ENCODE data around the gene SDHA. TPM values are rescaled to one million over a fixed set of nuclear protein-coding genes. Genes with fewer than 3 reads are reported as not detected.
"Not testable (repeated sequence)": the region's sequence is repeated elsewhere in the genome, so short reads cannot be mapped to it uniquely, and the experiment has no call there.

Gene SDHA
- total RNA-seq, 1 experiment from 2014 or later: 54.0 TPM

DNA sequence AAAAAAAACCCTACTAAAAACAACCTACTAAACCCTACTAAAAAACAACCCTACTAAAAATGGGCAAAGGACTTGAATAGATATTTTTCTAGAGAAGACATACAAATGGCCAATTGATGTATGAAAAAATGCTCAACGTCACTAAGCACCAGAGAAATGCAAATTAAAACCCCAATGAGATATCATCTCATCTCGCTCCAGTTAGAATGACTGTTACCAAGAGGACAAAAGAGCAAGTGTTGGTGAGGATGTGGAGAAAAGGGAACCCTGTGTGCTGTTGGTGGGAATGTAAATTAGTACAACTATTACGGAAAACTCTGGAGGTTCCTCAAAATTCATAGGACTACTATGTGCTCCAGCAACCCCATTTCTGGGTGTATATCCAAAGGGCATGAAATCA lies 10.8 kb downstream of the SDHA start:
- no peaks in the 10 kb centered on the region for H4K20me1 ChIP-seq (ENCODE audit: insufficient read depth, low read depth, low read length)
- no peaks in the 10 kb centered on the region for H3K9me2 ChIP-seq (replicated peaks; ENCODE audit: insufficient read depth, low read length)
- H3K36me3 ChIP-seq (ENCODE audit: insufficient read depth, low read length): peaks cover 22% of the 10 kb centered on the region; the same call in 1 of the 2 replicates
- H3K4me1 ChIP-seq (ENCODE audit: low read length): no peaks in the 10 kb centered on the region
- H3K79me2 ChIP-seq (ENCODE audit: low read length): peaks cover 13% of the 10 kb centered on the region
- H3K27ac ChIP-seq (ENCODE audit: low read length): no peak overlapping the region
- H3K9me3 ChIP-seq (ENCODE audit: low read length): no peaks in the 10 kb centered on the region
- H2AFZ ChIP-seq (ENCODE audit: low read length): no peak overlapping the region
- no peak overlapping the region for H3K4me2 ChIP-seq (ENCODE audit: low read depth, low read length, poor library complexity, severe bottlenecking)
- no peak overlapping the region for H3K4me3 ChIP-seq (ENCODE audit: low read length)
- DNase-seq: no peak
- no peak overlapping the region for H3K9ac ChIP-seq (ENCODE audit: low read length)
- H3K27me3 ChIP-seq (ENCODE audit: low read length): no peaks in the 10 kb centered on the region

DNA sequence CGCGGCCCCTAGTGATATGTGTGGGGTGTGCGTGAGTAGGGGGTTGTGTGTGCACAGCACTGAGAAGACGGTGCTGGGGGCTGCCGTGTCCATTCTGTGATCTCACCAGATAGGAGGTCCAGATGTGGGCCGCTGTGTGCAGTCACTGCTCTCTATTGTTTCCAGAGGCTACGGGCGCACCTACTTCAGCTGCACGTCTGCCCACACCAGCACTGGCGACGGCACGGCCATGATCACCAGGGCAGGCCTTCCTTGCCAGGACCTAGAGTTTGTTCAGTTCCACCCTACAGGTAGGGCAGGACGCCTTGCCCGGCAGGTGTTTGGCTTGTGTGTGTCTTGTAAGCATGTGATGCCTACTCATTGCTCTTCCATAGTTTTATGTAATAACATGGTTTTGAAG lies 12.6 kb downstream of the SDHA start:
- no peak overlapping the region for H3K9ac ChIP-seq (ENCODE audit: low read length)
- no peak overlapping the region for H3K27ac ChIP-seq (ENCODE audit: low read length)
- H3K79me2 ChIP-seq (ENCODE audit: low read length): no peaks in the 10 kb centered on the region
- no peaks in the 10 kb centered on the region for H4K20me1 ChIP-seq (ENCODE audit: insufficient read depth, low read depth, low read length)
- H3K4me2 ChIP-seq (ENCODE audit: low read depth, low read length, poor library complexity, severe bottlenecking): no peak overlapping the region
- no peak overlapping the region for H3K4me3 ChIP-seq (ENCODE audit: low read length)
- no peaks in the 10 kb centered on the region for H3K9me3 ChIP-seq (ENCODE audit: low read length)
- no peaks in the 10 kb centered on the region for H3K4me1 ChIP-seq (ENCODE audit: low read length)
- H3K9me2 ChIP-seq (replicated peaks; ENCODE audit: insufficient read depth, low read length): no peaks in the 10 kb centered on the region
- H3K36me3 ChIP-seq (ENCODE audit: insufficient read depth, low read length): peaks cover 19% of the 10 kb centered on the region
- DNase-seq: no peak
- no peak overlapping the region for H2AFZ ChIP-seq (ENCODE audit: low read length)
- H3K27me3 ChIP-seq (ENCODE audit: low read length): no peaks in the 10 kb centered on the region

DNA sequence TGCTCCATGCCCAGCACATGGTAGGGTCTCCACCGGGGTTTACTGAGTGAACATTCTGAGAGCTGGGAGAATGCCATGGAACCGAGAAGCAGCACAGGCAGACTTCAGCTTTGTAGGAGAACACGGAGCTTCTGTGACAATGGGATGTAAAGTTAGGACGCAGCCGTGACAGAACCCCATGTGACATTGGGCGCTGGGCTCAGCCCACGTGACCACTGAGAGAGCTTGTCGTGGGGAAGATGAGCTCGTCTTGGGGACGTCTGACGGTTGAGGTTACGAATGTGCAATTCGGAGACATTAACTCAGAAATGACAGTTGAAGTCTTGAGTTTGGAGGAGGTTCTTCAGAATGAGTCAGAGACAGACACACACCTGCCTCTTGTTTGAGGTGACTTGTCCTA lies 13.5 kb downstream of the SDHA start:
- H3K27ac ChIP-seq (ENCODE audit: low read length): no peak overlapping the region
- H3K9me2 ChIP-seq (replicated peaks; ENCODE audit: insufficient read depth, low read length): no peaks in the 10 kb centered on the region
- no peak overlapping the region for H2AFZ ChIP-seq (ENCODE audit: low read length)
- no peak overlapping the region for H3K4me3 ChIP-seq (ENCODE audit: low read length)
- no peaks in the 10 kb centered on the region for H4K20me1 ChIP-seq (ENCODE audit: insufficient read depth, low read depth, low read length)
- no peak overlapping the region for H3K9ac ChIP-seq (ENCODE audit: low read length)
- no peaks in the 10 kb centered on the region for H3K27me3 ChIP-seq (ENCODE audit: low read length)
- H3K79me2 ChIP-seq (ENCODE audit: low read length): no peaks in the 10 kb centered on the region
- no peak for DNase-seq
- peaks cover 19% of the 10 kb centered on the region for H3K36me3 ChIP-seq (ENCODE audit: insufficient read depth, low read length)
- no peaks in the 10 kb centered on the region for H3K9me3 ChIP-seq (ENCODE audit: low read length)
- H3K4me2 ChIP-seq (ENCODE audit: low read depth, low read length, poor library complexity, severe bottlenecking): no peak overlapping the region
- no peaks in the 10 kb centered on the region for H3K4me1 ChIP-seq (ENCODE audit: low read length)

DNA sequence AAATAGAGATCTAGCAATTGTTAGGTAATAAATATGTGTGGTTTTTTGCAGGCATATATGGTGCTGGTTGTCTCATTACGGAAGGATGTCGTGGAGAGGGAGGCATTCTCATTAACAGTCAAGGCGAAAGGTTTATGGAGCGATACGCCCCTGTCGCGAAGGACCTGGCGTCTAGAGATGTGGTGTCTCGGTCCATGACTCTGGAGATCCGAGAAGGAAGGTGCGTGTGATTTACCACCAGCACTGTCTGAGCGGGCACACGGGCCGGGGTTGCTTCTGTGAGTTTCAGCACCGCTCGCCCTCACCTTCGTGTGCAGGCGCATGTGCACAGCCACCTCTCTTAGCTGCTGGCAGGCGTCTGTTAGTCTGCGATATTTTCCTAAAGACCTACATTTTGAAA lies 15.3 kb downstream of the SDHA start:
- H3K9me3 ChIP-seq (ENCODE audit: low read length); H3K79me2 ChIP-seq (ENCODE audit: low read length); DNase-seq; H2AFZ ChIP-seq (ENCODE audit: low read length); H3K4me3 ChIP-seq (ENCODE audit: low read length); H3K9me2 ChIP-seq (replicated peaks; ENCODE audit: insufficient read depth, low read length); H4K20me1 ChIP-seq (ENCODE audit: insufficient read depth, low read depth, low read length); H3K4me1 ChIP-seq (ENCODE audit: low read length); H3K4me2 ChIP-seq (ENCODE audit: low read depth, low read length, poor library complexity, severe bottlenecking); H3K27ac ChIP-seq (ENCODE audit: low read length); H3K9ac ChIP-seq (ENCODE audit: low read length); H3K27me3 ChIP-seq (ENCODE audit: low read length): not testable (repeated sequence)
- peaks cover 18% of the 10 kb centered on the region for H3K36me3 ChIP-seq (ENCODE audit: insufficient read depth, low read length)

DNA sequence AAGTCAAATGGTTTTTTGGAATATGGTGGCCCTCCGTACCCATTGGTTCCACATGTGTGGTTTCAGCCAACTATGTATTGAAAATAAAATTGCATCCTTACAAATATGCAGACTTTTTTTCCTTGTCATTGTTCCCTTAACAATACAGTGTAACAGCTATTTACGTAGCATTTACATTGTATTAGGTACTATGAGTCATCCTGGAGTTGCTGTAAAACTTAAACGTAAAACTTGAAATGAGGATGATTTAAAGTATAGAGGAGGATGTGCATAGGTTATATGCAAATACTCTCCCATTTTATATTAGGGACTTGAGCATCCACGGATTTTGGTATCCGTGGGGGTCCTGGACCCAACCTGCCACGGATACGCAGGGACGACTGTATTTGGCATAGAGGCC lies 16.3 kb downstream of the SDHA start:
- Histone ChIP-seq H3K9me2 (replicated peaks; ENCODE audit: insufficient read depth, low read length) (no peaks in the 10 kb centered on the region), H2AFZ (ENCODE audit: low read length) (no peak overlapping the region), H3K9me3 (ENCODE audit: low read length) (no peaks in the 10 kb centered on the region), H3K79me2 (ENCODE audit: low read length) (no peaks in the 10 kb centered on the region), H4K20me1 (ENCODE audit: insufficient read depth, low read depth, low read length) (no peaks in the 10 kb centered on the region), H3K27ac (ENCODE audit: low read length) (no peak overlapping the region), H3K4me2 (ENCODE audit: low read depth, low read length, poor library complexity, severe bottlenecking) (no peak overlapping the region), H3K4me1 (ENCODE audit: low read length) (no peaks in the 10 kb centered on the region), H3K27me3 (ENCODE audit: low read length) (no peaks in the 10 kb centered on the region), H3K36me3 (ENCODE audit: insufficient read depth, low read length) (peaks cover 15% of the 10 kb centered on the region), H3K9ac (ENCODE audit: low read length) (no peak overlapping the region), H3K4me3 (ENCODE audit: low read length) (no peak overlapping the region)
- no peak for DNase-seq

DNA sequence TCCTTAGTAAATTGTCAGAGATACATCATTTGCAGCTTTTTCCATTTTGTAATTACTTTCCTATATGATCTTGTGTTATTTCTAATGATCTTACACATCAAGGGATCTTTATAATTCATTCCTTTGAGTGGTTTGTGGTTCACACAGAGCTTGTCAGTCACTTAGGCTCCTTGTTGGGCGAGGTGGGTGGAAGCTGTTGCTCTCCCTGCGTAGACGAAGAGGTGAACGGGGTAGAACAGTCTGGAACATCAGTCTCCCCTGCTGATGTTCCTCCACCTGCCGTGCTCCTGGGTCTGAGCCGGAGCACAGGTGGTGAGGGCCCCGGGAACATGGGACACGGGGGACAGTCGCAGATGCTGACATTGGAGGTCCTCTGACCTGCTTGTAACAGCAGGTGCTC lies 17.4 kb downstream of the SDHA start:
- H3K4me3 ChIP-seq (ENCODE audit: low read length); H3K9me3 ChIP-seq (ENCODE audit: low read length): not testable (repeated sequence)
- H3K36me3 ChIP-seq (ENCODE audit: insufficient read depth, low read length): peaks cover 10% of the 10 kb centered on the region

DNA sequence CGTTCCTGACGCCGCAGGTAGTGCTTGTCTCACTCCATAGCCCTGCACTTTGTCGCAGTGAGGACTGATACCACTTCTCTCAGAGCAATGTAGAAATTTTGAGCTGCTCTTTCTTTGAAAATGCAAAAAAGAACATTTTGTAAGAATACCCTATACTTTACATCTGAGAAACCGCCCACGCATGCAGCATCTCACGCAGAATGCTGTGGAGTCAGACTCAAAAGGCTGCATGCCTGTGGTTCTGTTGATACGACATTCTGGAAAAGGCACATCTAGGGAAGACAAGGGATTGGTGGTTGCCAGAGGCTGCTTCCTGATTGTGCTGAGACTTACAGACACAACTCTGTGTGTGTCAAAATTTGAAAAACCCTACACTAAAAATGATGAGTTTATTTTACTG lies 19.8 kb downstream of the SDHA start:
- not testable (repeated sequence) for H2AFZ ChIP-seq (ENCODE audit: low read length); H3K27me3 ChIP-seq (ENCODE audit: low read length); H3K9me3 ChIP-seq (ENCODE audit: low read length); H3K9ac ChIP-seq (ENCODE audit: low read length); DNase-seq; H3K4me1 ChIP-seq (ENCODE audit: low read length); H3K9me2 ChIP-seq (replicated peaks; ENCODE audit: insufficient read depth, low read length); H3K4me2 ChIP-seq (ENCODE audit: low read depth, low read length, poor library complexity, severe bottlenecking); H3K27ac ChIP-seq (ENCODE audit: low read length); H4K20me1 ChIP-seq (ENCODE audit: insufficient read depth, low read depth, low read length); H3K79me2 ChIP-seq (ENCODE audit: low read length); H3K4me3 ChIP-seq (ENCODE audit: low read length)
- H3K36me3 ChIP-seq (ENCODE audit: insufficient read depth, low read length): peaks cover 23% of the 10 kb centered on the region

More for the DNA sequence above, 17.4 kb downstream of the SDHA start:
- not testable (repeated sequence) for H4K20me1 ChIP-seq (ENCODE audit: insufficient read depth, low read depth, low read length); H3K9ac ChIP-seq (ENCODE audit: low read length); H3K9me2 ChIP-seq (replicated peaks; ENCODE audit: insufficient read depth, low read length); H2AFZ ChIP-seq (ENCODE audit: low read length); H3K27ac ChIP-seq (ENCODE audit: low read length); H3K4me1 ChIP-seq (ENCODE audit: low read length); H3K4me2 ChIP-seq (ENCODE audit: low read depth, low read length, poor library complexity, severe bottlenecking); H3K79me2 ChIP-seq (ENCODE audit: low read length); H3K27me3 ChIP-seq (ENCODE audit: low read length); DNase-seq

DNA sequence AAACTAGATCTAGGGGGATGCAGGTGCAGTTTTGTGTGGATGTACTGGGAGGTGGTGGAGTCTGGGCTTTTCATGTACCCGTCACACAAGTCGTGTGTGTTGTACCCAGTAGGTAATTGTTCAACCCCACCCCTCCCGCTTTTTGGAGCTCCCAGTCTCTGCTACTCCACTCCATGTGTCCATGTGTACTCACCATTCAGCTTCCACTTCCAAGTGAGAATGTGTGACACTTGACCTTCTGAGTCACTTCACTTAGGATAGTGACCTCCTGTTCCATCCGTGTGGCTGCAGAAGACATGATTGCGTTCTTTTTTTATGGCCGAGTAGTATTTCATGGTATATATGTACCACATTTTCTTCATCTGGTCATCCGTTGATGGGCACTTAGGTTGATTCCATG lies 22.4 kb downstream of the SDHA start:
- H3K4me1 ChIP-seq (ENCODE audit: low read length); H3K9me2 ChIP-seq (replicated peaks; ENCODE audit: insufficient read depth, low read length); H3K4me2 ChIP-seq (ENCODE audit: low read depth, low read length, poor library complexity, severe bottlenecking); H2AFZ ChIP-seq (ENCODE audit: low read length); H3K79me2 ChIP-seq (ENCODE audit: low read length); H3K9me3 ChIP-seq (ENCODE audit: low read length); H3K27me3 ChIP-seq (ENCODE audit: low read length); H3K9ac ChIP-seq (ENCODE audit: low read length); DNase-seq; H4K20me1 ChIP-seq (ENCODE audit: insufficient read depth, low read depth, low read length); H3K4me3 ChIP-seq (ENCODE audit: low read length); H3K27ac ChIP-seq (ENCODE audit: low read length): not testable (repeated sequence)
- peaks cover 19% of the 10 kb centered on the region for H3K36me3 ChIP-seq (ENCODE audit: insufficient read depth, low read length)

DNA sequence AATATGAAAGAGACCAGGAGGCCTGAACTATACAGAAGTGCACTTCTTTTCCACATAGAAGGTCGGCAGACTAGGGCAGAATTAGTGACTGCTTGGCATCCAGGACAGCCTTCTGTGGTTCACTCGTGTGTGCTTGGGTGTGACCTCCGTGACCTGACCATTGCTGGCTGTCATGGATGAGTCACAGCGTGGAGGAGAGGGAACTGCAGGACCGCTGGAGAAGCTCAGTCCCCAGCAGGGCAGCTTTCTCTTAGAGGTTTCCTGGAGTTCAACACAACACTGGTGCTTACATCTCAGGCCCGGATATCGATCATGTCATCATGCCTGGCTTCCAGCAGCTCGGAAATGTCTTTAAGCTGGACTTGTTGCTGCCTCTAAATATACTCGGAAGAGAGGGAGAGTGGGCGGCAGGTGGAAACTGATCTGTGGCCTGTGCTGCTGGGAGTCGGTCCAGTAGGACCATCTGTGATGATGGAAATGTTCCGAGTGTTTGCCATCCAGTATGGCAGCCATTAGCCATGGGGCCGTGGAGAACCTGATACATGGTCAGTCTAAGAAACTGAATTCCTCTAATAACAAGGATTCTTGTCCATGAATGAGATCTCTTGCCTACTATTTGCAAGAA lies 23.0 kb downstream of the SDHA start:
- H3K4me1 ChIP-seq (ENCODE audit: low read length); DNase-seq; H3K27ac ChIP-seq (ENCODE audit: low read length); H3K9me2 ChIP-seq (replicated peaks; ENCODE audit: insufficient read depth, low read length); H3K9me3 ChIP-seq (ENCODE audit: low read length); H2AFZ ChIP-seq (ENCODE audit: low read length); H4K20me1 ChIP-seq (ENCODE audit: insufficient read depth, low read depth, low read length); H3K27me3 ChIP-seq (ENCODE audit: low read length); H3K4me2 ChIP-seq (ENCODE audit: low read depth, low read length, poor library complexity, severe bottlenecking); H3K9ac ChIP-seq (ENCODE audit: low read length); H3K4me3 ChIP-seq (ENCODE audit: low read length); H3K79me2 ChIP-seq (ENCODE audit: low read length): not testable (repeated sequence)
- peaks cover 21% of the 10 kb centered on the region for H3K36me3 ChIP-seq (ENCODE audit: insufficient read depth, low read length)

Measured in Karpas-422 (cell line).